DMS79 treated with DMSO at 0.1 percent for 48 hours (cell line): ENCODE measurements around the gene PLGRKT.
"Not testable (repeated sequence)": the region's sequence is repeated elsewhere in the genome, so short reads cannot be mapped to it uniquely, and the experiment has no call there.

Experiments
- DNase-seq: peaks from one replicate; lab custom pipeline; 2025; lab: John Stamatoyannopoulos, UW

Gene PLGRKT

DNA sequence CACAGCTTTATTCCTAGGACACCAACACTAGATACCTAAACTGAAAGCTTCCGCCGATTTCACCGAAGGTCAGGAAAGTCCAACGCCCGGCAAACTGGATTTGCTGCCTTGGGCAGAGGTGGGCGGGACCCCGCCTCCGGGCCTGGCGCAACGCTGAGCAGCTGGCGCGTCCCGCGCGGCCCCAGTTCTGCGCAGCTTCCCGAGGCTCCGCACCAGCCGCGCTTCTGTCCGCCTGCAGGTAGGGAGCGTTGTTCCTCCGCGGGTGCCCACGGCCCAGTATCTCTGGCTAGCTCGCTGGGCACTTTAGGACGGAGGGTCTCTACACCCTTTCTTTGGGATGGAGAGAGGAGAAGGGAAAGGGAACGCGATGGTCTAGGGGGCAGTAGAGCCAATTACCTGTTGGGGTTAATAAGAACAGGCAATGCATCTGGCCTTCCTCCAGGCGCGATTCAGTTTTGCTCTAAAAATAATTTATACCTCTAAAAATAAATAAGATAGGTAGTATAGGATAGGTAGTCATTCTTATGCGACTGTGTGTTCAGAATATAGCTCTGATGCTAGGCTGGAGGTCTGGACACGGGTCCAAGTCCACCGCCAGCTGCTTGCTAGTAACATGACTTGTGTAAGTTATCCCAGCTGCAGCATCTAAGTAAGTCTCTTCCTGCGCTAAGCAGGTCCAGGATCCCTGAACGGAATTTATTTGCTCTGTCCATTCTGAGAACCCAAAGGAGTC is 12.8 kb upstream of the PLGRKT start, which contains the start of gene CD274:
CD274 (plus strand) TSS at position 184 of the 733 bp plus-strand sequence. CDS start 5,572 bp downstream, outside the sequence.
- DNase-seq: peak; percentile 81

DNA sequence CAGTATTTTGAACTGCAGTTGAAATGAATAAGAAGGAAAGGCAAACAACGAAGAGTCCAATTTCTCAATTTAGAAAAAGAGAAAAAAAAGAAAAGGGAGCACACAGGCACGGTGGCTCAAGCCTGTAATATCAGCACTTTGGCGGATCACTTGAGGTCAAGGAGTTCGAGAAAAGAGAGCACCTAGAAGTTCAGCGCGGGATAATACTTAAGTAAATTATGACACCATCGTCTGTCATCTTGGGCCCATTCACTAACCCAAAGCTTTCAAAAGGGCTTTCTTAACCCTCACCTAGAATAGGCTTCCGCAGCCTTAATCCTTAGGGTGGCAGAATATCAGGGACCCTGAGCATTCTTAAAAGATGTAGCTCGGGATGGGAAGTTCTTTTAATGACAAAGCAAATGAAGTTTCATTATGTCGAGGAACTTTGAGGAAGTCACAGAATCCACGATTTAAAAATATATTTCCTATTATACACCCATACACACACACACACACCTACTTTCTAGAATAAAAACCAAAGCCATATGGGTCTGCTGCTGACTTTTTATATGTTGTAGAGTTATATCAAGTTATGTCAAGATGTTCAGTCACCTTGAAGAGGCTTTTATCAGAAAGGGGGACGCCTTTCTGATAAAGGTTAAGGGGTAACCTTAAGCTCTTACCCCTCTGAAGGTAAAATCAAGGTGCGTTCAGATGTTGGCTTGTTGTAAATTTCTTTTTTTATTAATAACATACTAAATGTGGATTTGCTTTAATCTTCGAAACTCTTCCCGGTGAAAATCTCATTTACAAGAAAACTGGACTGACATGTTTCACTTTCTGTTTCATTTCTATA is 12.0 kb upstream of the PLGRKT start:
- DNase-seq: no peak

DNA sequence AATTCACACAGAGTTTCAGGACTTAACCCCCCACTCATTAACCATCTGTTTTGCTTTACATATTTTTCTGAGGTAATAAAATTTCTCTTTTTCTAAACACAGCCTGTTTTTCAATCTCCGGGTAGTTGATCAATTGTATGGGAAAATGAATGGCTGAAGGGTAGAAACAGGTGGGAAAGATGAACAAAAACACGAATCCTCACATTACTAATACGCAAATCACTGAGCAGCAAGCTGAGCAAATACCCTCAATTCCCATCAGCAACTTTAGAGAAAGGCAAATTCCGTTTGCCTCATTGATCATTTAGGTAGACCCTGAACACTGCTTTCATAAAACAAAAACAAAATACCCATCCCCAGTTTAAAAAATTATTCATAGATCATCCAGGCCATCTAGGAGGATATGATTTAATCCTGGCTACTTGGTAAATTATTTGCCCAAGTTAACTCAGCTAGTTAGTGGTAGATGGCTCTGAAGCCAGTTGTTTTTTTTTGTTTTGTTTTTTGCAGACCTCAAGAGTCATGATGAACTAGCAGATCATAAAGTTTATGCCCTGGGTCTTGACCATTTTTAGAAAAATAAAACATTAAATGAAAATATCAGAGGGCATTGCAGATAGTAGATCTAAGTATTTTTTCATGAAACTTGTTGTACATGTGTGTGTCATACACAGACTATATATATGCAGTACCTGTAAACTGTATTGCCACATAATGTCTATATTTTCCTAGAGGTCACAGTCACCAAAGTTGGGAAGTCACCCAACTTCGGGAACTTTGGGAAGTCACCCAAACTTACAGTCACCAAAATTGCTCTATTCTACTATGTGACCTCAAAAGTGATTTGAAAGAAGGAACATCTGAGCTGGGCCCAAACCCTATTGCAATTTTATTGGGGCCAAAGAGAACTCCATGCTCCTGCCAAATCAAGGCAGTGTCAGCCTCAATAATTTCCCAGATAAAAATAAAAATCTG is 11.0 kb upstream of the PLGRKT start:
- no peak for DNase-seq

DNA sequence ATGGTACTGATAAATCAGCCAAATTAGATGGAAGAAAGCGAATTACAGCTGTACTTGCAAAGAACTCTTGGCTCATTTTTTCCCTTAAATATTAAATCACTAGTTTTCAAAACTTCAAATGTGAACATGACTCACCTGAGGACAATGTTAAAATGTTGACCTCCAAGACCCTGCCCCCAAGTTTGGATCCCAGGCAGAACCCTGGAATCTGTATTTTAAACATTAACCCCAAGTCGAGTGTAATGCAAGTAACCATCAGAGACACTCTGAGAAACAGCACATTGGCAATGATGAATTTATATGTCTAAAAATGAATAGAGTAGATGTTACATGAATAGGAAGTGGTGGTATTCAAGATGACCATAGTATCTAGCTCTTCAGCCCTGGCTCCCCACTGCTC is 10.3 kb upstream of the PLGRKT start:
- DNase-seq: no peak

DNA sequence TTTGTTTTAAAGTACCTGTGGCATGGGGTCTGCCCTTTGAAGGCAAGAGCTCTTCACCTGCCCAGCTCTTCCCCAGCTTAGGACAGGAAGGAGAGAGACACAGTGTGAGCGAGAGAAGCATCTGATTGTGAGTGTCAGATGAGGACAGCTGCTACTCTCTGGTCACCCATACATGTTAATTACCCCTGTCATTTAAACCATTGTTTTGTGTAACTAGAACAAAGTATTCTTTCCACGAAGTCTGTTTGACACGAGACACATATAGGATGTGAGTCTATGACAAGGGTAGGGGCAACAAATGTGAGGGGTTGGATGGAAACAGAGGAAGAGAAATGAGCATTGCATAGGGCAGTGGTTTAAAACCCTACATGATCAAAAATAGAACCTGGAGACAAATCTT is 9.6 kb upstream of the PLGRKT start:
- DNase-seq: no peak

DNA sequence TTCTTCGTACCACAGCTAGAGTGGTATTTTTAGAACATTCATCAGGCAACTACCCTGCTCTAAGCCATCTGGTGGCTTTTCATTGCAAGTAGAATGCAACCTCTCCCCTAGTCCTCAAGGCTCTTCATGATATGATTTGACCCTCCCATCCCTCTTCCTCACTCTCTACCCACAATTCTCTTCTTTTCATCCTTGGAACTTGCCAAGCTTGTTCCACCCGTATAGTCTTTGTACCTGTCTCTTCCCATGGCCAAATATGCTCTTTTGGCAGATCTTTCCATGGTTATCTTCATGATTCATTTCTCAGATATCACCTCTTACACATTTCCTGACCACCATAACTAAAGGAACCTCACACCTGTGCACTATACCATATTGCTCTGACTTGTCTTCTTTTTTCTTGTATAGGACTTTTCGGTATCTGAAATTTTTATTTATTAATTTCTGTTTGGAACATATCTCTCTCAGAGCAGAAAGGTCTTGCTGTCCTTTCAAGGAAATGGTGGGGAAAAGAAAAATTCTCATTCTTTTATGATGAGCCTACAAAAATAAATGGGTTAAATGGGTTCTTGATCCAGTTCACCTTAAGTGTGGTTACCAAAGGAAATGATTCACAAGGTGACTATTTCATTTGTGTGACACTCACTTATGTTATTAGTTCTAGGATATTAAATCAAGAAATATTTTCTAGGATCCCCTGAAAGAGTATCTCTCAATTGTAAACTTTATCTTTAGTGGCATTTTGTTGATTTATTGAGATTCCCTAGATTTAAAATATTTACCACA is 8.9 kb upstream of the PLGRKT start:
- no peak for DNase-seq

DNA sequence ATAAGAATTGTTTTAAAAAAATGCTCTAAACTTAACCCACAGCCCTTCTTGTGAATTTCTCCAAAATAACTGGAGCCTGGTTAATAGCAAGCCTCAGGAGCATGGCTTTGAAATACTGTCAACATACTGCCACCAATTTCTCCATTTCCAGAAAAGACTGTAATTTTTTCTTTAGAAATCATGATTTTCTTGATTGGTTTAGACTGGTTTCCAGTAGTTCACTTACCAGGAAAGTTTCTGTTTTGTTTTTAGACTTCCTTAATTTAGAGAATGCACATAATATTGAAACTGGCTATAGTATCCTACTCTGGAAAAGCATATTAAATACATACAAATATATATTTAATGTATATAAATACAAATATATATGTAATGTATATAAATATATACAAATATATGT is 8.2 kb upstream of the PLGRKT start:
- no peak for DNase-seq

DNA sequence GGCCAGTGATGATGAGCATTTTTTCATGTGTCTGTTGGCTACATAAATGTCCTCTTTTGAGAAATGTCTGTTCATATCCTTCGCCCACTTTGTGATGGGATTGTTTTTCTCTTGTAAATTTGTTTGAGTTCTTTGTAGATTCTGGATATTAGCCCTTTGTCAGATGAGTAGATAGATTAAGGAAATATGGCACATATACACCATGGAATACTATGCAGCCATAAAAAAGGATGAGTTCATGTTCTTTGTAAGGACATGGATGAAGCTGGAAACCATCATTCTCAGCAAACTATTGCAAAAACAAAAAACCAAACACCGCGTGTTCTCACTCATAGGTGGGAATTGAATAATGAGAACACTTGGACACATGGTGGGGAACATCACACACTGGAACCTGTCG is 7.4 kb upstream of the PLGRKT start:
- DNase-seq: not testable (repeated sequence)

DNA sequence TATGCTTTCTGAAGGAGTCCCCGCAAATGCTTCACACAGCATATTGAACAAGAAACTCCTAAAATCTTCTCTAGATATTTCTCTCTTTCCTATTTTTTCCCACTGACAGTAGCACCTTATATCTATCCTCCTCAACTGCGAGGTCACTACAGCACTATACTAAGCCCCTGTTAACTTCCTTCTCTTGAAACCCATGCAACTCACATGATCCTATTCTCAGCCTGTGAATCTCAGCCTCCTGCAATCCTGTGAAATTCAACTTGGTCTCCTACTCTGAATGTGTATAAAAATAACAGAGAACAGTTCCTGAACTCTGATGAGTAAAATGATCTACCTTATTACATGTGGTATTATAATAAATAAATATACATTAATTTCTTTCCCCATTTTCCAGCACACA is 6.1 kb upstream of the PLGRKT start:
- no peak for DNase-seq

DNA sequence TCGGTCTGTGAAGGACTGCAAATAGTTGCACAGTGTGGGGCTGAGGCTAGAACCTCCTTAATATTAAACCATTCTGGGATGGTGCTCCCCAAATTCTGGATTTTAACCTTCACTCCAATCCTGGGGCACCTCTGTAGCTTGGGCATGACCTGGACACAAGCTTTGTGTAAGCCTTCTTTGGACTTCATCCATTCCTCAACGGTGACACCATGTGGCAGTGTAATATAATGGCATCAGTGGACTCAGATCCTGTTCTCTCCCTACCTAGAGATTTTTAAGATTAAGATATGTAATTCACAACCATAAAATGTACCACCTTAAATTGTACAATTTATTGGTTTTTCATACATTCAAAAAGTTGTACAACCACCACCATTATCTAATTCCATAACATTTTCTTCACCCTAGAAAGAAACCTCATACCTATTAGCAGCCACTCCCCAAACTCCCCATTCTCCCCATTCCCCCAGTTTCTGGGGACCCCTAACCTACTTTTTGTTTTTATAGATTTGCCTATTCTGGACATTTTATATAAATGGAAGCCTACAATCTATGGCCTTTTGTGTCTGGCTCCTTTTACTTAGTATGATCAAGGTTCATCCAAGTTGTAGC is 4.8 kb upstream of the PLGRKT start:
- peak; percentile 14 for DNase-seq

DNA sequence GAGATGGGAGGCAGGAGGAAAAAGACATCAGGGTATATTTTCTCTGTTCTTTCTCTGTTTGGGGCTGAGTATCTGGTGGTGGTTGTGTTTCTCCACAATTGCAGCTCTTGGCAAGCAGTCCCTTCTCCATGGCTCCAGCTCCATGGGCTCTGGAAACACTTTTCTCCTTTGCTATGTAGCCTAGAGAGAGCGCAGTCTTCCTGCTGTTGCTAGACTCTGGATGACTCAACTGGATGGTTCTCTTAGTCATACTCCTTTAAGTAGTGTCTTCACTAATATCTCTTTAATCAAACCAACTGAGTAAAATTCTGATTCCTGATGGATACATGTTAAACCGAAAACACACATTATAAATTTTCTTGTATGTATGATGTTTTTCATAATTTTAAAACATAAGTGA is 3.3 kb upstream of the PLGRKT start:
- no peak for DNase-seq

DNA sequence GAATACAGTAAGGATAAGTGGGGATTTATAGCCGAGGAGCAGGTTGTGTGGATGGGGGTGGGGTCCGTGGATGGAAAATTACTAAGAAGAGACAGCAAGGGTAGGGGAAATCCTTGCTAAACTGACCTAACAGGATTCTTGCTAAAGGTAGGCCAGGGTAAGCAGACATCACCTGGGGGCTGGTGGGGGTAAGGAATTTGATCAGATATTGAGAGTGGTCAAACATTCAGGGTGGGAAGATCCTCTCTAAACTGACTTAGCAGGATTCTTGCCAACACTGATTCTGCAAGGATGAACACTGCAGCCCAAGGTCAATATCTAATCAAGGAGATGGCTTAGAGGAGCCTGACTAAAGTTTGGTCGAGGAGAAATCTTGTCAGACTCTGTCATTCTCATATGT is 2.7 kb upstream of the PLGRKT start:
- DNase-seq: no peak

DNA sequence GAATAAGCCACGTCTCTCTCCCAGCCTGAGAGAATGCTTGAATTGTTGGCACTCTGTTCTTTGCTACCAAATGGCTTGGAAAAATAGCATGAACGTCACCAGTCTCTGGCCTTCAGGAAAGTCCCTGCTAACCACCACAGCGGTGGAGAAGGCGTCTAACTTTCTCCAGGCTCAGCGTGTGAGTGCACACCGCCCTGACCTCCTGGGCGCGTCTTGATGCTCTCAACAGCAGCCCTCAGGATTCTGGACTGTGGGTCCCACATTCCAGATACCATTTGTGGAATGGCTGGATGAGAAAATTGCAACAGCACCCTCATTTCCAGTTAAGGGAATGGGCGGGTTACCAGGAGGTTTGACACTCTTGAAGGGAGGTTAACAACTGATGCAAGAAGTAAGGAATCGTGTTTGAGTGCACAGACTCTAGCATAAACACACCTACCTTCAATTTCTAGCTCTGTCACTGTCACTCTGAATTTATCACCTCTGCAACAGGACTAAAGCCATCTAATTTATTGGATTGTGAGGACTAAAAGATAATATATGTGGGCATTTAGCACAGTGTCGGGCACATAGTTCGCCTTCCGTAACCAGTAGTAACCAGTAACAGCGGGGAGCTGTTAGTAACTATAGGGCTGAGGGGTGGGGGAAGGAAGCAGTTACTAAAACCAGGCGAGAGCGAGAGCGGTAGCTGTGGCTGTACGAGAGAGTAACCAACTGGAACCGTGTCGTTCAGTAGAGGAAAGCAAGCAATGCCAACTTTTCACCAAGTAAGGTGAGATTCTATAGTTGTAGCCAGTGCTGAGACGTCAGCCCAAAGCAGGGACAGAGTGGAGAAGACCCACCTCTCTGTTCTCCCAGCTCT is 807 bp upstream of the PLGRKT start:
- DNase-seq: no peak

DNA sequence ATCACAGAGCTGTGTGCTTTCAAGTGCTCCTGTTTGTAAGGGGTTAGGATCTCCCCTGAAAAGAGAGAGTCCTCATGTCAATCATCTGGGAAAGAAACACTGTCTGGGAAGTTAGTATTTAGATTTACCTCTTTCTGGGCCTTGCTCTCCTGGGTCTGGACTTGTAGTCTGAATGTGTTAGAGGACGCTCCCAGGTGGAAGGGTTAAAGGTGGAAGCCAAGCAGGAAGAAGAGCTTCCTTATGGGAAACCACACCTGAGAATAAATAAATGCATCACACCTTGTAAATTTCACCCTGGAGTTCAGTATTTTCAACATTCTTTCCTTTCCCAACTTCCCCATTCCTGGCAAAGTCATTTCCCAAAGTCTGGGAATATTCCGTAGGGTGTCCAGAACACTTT is 1.3 kb downstream of the PLGRKT start:
- DNase-seq: no peak

DNA sequence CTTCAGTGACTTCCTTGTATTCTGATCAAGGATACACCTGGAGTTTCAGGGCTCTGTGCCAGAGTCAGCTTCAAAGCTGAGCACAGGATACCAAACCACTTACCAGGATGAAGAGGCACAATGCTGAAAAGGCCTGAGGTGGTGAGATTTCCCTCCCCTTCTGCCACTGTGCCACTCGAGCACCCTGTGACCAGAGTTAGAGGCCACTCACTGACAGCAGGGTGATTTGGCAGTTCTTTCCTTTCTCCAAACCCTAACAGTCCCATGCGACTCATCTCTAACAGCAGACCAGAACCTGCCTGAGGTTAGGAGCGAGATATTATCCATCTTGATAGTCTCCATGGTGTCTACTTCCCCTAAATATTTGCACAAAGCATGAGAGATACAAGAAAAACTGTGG is 1.8 kb downstream of the PLGRKT start:
- DNase-seq: peak; percentile 56

DNA sequence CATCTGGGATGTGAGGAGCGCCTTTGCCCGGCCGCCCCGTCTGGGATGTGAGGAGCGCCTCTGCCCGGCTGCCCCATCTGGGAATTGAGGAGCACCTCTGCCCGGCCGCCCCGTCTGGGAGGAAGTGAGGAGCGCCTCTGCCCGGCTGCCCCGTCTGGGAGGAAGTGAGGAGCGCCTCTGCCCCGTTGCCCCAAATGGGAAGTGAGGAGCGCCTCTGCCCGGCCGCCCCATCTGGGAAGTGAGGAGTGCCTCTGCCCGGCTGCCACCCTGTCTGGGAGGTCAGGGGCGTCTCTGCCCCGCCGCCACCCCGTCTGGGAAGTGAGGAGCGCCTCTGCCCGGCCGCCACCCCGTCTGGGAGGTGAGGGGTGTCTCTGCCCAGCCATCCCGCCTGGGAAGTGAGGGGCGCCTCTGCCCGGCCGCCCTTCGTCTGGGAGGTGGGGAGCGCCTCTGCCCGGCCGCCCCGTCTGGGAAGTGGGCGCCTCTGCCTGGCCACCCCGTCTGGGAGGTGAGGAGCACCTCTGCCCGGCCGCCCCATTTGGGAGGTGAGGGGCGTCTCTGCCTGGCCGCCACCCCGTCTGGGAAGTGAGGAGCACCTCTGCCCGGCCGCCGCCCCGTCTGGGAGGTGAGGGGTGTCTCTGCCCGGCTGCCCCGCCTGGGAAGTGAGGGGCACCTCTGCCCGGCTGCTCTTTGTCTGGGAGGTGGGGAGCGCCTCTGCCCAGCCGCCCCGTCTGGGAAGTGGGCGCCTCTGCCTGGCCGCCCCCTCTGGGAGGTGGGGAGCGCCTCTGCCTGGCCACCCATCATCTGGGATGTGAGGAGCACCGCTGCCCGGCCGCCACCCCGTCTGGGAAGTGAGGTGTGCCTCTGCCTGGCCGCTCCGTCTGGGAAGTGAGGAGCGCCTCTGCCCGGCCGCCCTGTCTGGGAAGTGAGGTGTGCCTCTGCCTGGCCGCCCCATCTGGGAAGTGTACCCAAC is 3.6 kb downstream of the PLGRKT start:
- not testable (repeated sequence) for DNase-seq

DNA sequence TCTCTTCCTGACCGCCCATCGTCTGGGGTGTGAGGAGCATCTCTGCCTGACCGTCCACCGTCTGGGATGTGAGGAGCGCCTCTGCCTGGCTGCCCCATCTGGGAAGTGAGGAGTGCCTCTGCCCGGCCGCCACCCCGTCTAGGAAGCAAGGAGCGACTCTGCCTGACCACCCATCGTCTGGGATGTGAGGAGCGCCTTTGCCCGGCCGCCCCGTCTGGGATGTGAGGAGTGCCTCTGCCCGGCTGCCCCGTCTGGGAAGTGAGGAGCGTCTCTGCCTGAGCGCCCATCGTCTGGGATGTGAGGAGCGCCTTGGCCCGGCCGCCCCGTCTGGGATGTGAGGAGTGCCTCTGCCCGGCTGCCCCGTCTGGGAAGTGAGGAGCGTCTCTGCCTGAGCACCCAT is 4.4 kb downstream of the PLGRKT start:
- not testable (repeated sequence) for DNase-seq

DNA sequence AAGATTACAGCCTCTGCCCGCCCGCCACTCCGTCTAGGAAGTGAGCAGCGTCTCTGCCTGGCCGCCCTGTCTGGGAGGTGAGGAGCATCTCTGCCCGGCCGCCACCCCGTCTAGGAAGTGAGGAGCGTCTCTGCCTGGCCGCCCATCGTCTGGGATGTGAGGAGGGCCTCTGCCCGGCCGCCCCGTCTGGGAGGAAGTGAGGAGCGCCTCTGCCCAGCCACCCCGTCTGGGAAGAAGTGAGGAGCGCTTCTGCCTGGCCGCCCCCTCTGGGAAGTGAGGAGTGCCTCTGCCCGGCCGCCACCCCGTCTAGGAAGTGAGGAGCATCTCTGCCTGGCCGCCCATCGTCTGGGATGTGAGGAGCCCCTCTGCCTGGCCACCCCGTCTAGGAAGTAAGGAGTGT is 4.8 kb downstream of the PLGRKT start:
- not testable (repeated sequence) for DNase-seq

DNA sequence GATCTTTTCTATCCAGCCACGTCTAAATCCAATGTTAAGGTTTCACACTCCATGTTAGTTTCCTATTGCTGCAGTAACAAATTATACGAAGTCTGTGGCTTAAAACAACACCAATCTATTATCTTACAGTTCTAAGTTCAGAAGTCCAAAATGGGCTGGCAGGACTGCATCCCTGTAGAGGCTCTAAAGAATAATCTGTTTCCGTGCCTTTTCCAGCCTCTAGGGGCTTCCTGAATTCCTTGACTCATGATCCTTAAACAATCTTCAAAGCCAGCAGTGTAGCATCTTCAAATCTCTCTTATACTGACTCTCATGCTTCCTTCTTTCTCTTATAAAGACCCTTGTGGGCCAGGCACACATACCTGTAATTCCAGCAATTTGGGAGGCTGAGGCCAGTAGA is 6.8 kb downstream of the PLGRKT start:
- DNase-seq: no peak
